Measurements from ENCODE around the gene APLF. TPM values are rescaled to one million over a fixed set of nuclear protein-coding genes. Genes with fewer than 3 reads are reported as not detected.

The APLF gene
- total and polyA plus RNA-seq, 2 donors from 2014 or later: 0.95 to 5.9 TPM

DNA sequence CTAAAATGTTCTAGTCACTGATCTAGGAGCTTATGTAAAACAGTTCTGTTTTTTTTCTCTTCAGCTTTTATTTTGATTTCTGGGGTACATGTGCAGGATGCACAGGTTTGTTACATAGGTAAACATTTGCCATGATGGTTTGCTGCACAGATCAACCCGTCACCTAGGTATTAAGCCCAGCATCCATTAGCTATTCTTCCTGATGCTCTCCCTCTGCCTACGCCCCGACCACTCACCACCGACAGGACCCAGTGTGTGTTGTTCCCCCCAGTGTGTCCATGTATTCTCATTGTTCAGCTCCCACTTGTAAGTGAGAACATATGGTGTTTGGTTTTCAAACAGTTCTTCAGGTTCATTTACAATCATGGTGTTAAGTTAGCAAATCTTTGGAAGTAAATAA is 91.2 kb downstream of the APLF start:
- Histone ChIP-seq H3K9me3 (ENCODE audit: control insufficient read depth in 2 of 3, insufficient read depth in 1 of 3, low read length in 3 of 3) (no peaks in the 10 kb centered on the region), H3K27ac (ENCODE audit: low read depth in 2 of 2, low read length in 2 of 2) (no peak overlapping the region), H3K4me1 (ENCODE audit: control insufficient read depth in 2 of 3, insufficient read depth in 2 of 3, low read depth in 1 of 3, low read length in 3 of 3) (no peaks in the 10 kb centered on the region), H3K27me3 (ENCODE audit: control insufficient read depth, insufficient read depth, low read length) (no peaks in the 10 kb centered on the region), H3K36me3 (ENCODE audit: control insufficient read depth in 2 of 3, insufficient read depth in 3 of 3, low read length in 3 of 3) (no peaks in the 10 kb centered on the region), H3K4me3 (ENCODE audit: low read length in 3 of 3) (no peak overlapping the region), H3K9ac (ENCODE audit: low read length in 3 of 3) (no peak overlapping the region)
- TF ChIP-seq, protein P1, sequence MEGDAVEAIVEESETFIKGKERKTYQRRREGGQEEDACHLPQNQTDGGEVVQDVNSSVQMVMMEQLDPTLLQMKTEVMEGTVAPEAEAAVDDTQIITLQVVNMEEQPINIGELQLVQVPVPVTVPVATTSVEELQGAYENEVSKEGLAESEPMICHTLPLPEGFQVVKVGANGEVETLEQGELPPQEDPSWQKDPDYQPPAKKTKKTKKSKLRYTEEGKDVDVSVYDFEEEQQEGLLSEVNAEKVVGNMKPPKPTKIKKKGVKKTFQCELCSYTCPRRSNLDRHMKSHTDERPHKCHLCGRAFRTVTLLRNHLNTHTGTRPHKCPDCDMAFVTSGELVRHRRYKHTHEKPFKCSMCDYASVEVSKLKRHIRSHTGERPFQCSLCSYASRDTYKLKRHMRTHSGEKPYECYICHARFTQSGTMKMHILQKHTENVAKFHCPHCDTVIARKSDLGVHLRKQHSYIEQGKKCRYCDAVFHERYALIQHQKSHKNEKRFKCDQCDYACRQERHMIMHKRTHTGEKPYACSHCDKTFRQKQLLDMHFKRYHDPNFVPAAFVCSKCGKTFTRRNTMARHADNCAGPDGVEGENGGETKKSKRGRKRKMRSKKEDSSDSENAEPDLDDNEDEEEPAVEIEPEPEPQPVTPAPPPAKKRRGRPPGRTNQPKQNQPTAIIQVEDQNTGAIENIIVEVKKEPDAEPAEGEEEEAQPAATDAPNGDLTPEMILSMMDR (IDR thresholded peaks at IDR 0.05; ENCODE audit: borderline replicate concordance, extremely low read depth, insufficient read depth): no peak
- FAIRE-seq: no peak
- intact Hi-C loops (cut with DNase I): no loop called here
- no peak for DNase-seq

DNA sequence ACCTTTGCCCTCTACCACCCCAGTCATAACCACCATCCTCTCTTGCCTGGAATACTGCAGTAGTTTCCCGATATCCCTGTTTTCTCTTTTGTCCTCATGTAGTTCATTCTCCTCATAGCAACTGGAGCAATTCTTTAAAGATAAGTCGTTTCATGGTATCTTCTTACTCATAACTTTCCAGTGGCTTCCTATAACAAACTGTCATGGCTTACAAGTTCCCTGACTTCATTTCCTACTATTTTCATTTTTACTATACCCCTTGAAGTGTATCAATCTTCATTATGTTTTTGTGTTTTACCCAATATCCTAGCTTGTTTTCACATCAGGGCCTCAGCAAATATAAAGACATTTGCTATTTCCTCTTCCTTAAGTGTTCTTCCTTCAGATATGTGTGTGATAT is 92.3 kb downstream of the APLF start:
- Histone ChIP-seq H3K9ac (ENCODE audit: low read length in 3 of 3) (no peak overlapping the region), H3K27me3 (ENCODE audit: control insufficient read depth, insufficient read depth, low read length) (no peaks in the 10 kb centered on the region), H3K27ac (ENCODE audit: low read depth in 2 of 2, low read length in 2 of 2) (no peak overlapping the region), H3K4me1 (ENCODE audit: control insufficient read depth in 2 of 3, insufficient read depth in 2 of 3, low read depth in 1 of 3, low read length in 3 of 3) (no peaks in the 10 kb centered on the region), H3K36me3 (ENCODE audit: control insufficient read depth in 2 of 3, insufficient read depth in 3 of 3, low read length in 3 of 3) (no peaks in the 10 kb centered on the region), H3K4me3 (ENCODE audit: low read length in 3 of 3) (no peak overlapping the region), H3K9me3 (ENCODE audit: control insufficient read depth in 2 of 3, insufficient read depth in 1 of 3, low read length in 3 of 3) (no peaks in the 10 kb centered on the region)
- intact Hi-C loops (cut with DNase I): no loop called here
- DNase-seq (no peak), FAIRE-seq (no peak)
- TF ChIP-seq, protein P1 (IDR thresholded peaks at IDR 0.05; ENCODE audit: borderline replicate concordance, extremely low read depth, insufficient read depth): no peak

DNA sequence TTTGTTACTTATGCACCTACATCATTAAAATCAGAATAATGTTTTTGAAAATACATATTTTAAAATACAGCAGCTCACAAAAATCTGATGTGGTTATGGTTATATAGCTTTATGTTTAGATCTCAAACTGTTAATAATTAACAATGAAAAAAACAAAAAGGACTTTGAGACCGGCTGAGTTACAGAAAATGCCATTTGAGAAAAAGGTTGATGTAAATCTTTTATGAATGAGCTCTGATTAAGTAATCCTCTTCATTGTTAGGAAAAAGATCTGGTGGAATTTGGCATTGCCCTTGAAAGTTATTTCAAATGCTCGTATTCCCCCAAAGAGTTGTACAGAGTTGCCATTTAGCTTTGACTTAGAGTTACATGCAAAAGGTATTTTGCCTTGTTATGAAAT is 93.2 kb downstream of the APLF start:
- no peaks in the 10 kb centered on the region for H3K9me3 ChIP-seq (ENCODE audit: control insufficient read depth in 2 of 3, insufficient read depth in 1 of 3, low read length in 3 of 3)
- no peak overlapping the region for H3K4me3 ChIP-seq (ENCODE audit: low read length in 3 of 3)
- H3K9ac ChIP-seq (ENCODE audit: low read length in 3 of 3): no peak overlapping the region
- H3K27ac ChIP-seq (ENCODE audit: low read depth in 2 of 2, low read length in 2 of 2): no peak overlapping the region
- FAIRE-seq: no peak
- H3K4me1 ChIP-seq (ENCODE audit: control insufficient read depth in 2 of 3, insufficient read depth in 2 of 3, low read depth in 1 of 3, low read length in 3 of 3): no peaks in the 10 kb centered on the region
- no peaks in the 10 kb centered on the region for H3K27me3 ChIP-seq (ENCODE audit: control insufficient read depth, insufficient read depth, low read length)
- DNase-seq: peak in 2 of 5 donors; percentile 1 to 3
- intact Hi-C loops (cut with DNase I): no loop called here
- no peaks in the 10 kb centered on the region for H3K36me3 ChIP-seq (ENCODE audit: control insufficient read depth in 2 of 3, insufficient read depth in 3 of 3, low read length in 3 of 3)
- TF ChIP-seq, protein P1 (IDR thresholded peaks at IDR 0.05; ENCODE audit: borderline replicate concordance, extremely low read depth, insufficient read depth): no peak

DNA sequence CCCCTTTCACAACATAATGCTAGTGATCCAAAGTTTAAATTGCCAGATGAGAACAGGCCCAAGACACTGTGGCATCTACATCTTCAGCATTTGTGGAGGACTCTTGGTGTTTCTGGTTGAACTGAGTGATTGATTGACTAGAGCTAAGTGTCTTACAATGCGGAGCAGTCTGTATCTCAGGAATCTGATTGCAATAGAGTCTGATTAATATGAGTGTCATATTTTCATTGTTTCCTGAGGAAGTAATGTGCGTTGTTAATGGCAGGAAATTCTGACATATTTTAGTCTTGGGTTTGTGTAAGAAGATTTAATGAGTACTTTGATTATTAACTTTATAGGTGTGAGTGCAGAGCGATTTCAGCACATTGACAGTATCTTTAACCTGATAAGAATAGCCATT is 94.0 kb downstream of the APLF start:
- Histone ChIP-seq H3K4me1 (ENCODE audit: control insufficient read depth in 2 of 3, insufficient read depth in 2 of 3, low read depth in 1 of 3, low read length in 3 of 3) (no peaks in the 10 kb centered on the region), H3K4me3 (ENCODE audit: low read length in 3 of 3) (no peak overlapping the region), H3K27me3 (ENCODE audit: control insufficient read depth, insufficient read depth, low read length) (no peaks in the 10 kb centered on the region), H3K9ac (ENCODE audit: low read length in 3 of 3) (no peak overlapping the region), H3K9me3 (ENCODE audit: control insufficient read depth in 2 of 3, insufficient read depth in 1 of 3, low read length in 3 of 3) (no peaks in the 10 kb centered on the region), H3K36me3 (ENCODE audit: control insufficient read depth in 2 of 3, insufficient read depth in 3 of 3, low read length in 3 of 3) (no peaks in the 10 kb centered on the region), H3K27ac (ENCODE audit: low read depth in 2 of 2, low read length in 2 of 2) (no peak overlapping the region)
- FAIRE-seq (no peak), DNase-seq (no peak)
- intact Hi-C loops (cut with DNase I): no loop called here
- TF ChIP-seq, protein P1 (IDR thresholded peaks at IDR 0.05; ENCODE audit: borderline replicate concordance, extremely low read depth, insufficient read depth): no peak
